ENCODE data around the gene AMN1. TPM values are rescaled to one million over a fixed set of nuclear protein-coding genes. Genes with fewer than 3 reads are reported as not detected.
"Not testable (repeated sequence)": the region's sequence is repeated elsewhere in the genome, so short reads cannot be mapped to it uniquely, and the experiment has no call there.

Gene AMN1
- total RNA-seq, 1 experiment from 2014 or later = 9.6 TPM

GRCh38 chr12:31745242-31745641, 16.4 kb upstream of the AMN1 start:
- H3T11ph ChIP-seq (ENCODE audit: low read length) = no peak overlapping the region
- no peak overlapping the region for H2BK120ac ChIP-seq (ENCODE audit: low read depth, low read length, poor library complexity, severe bottlenecking)
- H2BK20ac ChIP-seq (ENCODE audit: low read depth, low read length, poor library complexity, severe bottlenecking) = no peak overlapping the region
- no peaks in the 10 kb centered on the region for H3K23me2 ChIP-seq (ENCODE audit: insufficient read length, low read depth, low read length, poor library complexity, severe bottlenecking)
- H4K91ac ChIP-seq (ENCODE audit: insufficient read length, low read depth, low read length) = no peak overlapping the region
- no CpG with 5 or more reads among the region's 2 CpGs for WGBS (ENCODE audit: extremely low coverage, insufficient read length, low lambda C conversion rate)
- H3K4ac ChIP-seq (ENCODE audit: low read depth, low read length) = no peak overlapping the region
- H3K79me2 ChIP-seq (ENCODE audit: insufficient read depth, low read length) = no peaks in the 10 kb centered on the region
- H3K14ac ChIP-seq (ENCODE audit: insufficient read depth, low read length) = no peak overlapping the region
- no peak overlapping the region for H3K9ac ChIP-seq (ENCODE audit: extremely low read depth, insufficient read length, low read length)
- H3K9me3 Mint-ChIP-seq = peaks cover 7 to 11% of the 10 kb centered on the region in 2 experiments; a peak in 4 of 5 replicates
- no peak overlapping the region for H3K4me3 Mint-ChIP-seq
- H3K56ac ChIP-seq (ENCODE audit: insufficient read length, low read depth, low read length) = no peak overlapping the region
- no peak overlapping the region for H3K23ac ChIP-seq (ENCODE audit: insufficient read length, low read depth, low read length)
- H3K27me3 ChIP-seq (ENCODE audit: insufficient read depth, low read length) = no peaks in the 10 kb centered on the region
- H4K8ac ChIP-seq (replicated peaks; ENCODE audit: insufficient read length, low read depth, low read length) = no peak overlapping the region
- no peak overlapping the region for H2AFZ ChIP-seq (ENCODE audit: low read length)
- no peaks in the 10 kb centered on the region for H3K9me3 ChIP-seq (ENCODE audit: control insufficient read depth, low read depth, low read length)
- H4K20me1 ChIP-seq (ENCODE audit: control insufficient read depth, insufficient read depth, insufficient read length) = no peaks in the 10 kb centered on the region
- no peaks in the 10 kb centered on the region for H3K79me1 ChIP-seq (ENCODE audit: insufficient read depth, low read depth, low read length, poor library complexity, severe bottlenecking)
- no peak overlapping the region for H2BK15ac ChIP-seq (ENCODE audit: low read depth, low read length)
- H3K36me3 Mint-ChIP-seq (ENCODE audit: insufficient read depth in 1 of 3, low read depth in 3 of 3) = peaks cover 0 to 7% (median 6%) of the 10 kb centered on the region in 3 experiments; a peak in 5 of 7 replicates
- H2AK5ac ChIP-seq (ENCODE audit: insufficient read length, low read length) = no peak overlapping the region
- H4K5ac ChIP-seq (ENCODE audit: insufficient read length, low read depth, low read length) = no peak overlapping the region
- TF ChIP-seq CTCF (conservative IDR thresholded peaks at IDR 0.05) = no peak
- H3K4me2 ChIP-seq (ENCODE audit: insufficient read depth, insufficient read length, low read length) = no peak overlapping the region
- H3K27ac Mint-ChIP-seq = no peak overlapping the region
- no peak for DNase-seq
- no peak overlapping the region for H3K27ac ChIP-seq (ENCODE audit: insufficient read length, low read depth, low read length)
- H3K18ac ChIP-seq (ENCODE audit: insufficient read length, low read depth, low read length) = no peak overlapping the region
- no peak overlapping the region for H2BK5ac ChIP-seq (ENCODE audit: insufficient read length, low read length)
- H3K4me1 ChIP-seq (ENCODE audit: insufficient read depth, low read length) = peaks cover 5% of the 10 kb centered on the region; the same call in 1 of the 2 replicates
- H2BK12ac ChIP-seq (ENCODE audit: insufficient read length, low read depth, low read length) = no peak overlapping the region
- peaks cover 11 to 13% of the 10 kb centered on the region in 2 experiments for H3K4me1 Mint-ChIP-seq
- no peaks in the 10 kb centered on the region for H3K27me3 Mint-ChIP-seq (ENCODE audit: low read depth)

- not testable (repeated sequence) for H3K18ac ChIP-seq (ENCODE audit: insufficient read length, low read depth, low read length); H3K27ac Mint-ChIP-seq; H2AK5ac ChIP-seq (ENCODE audit: insufficient read length, low read length); H3K36me3 Mint-ChIP-seq (ENCODE audit: insufficient read depth in 1 of 3, low read depth in 3 of 3); H3K4ac ChIP-seq (ENCODE audit: low read depth, low read length); H2BK5ac ChIP-seq (ENCODE audit: insufficient read length, low read length); H3K56ac ChIP-seq (ENCODE audit: insufficient read length, low read depth, low read length); H2BK12ac ChIP-seq (ENCODE audit: insufficient read length, low read depth, low read length); H4K8ac ChIP-seq (replicated peaks; ENCODE audit: insufficient read length, low read depth, low read length); H3K79me2 ChIP-seq (ENCODE audit: insufficient read depth, low read length); DNase-seq; H2BK120ac ChIP-seq (ENCODE audit: low read depth, low read length, poor library complexity, severe bottlenecking); H3K4me3 Mint-ChIP-seq; H4K91ac ChIP-seq (ENCODE audit: insufficient read length, low read depth, low read length); H4K5ac ChIP-seq (ENCODE audit: insufficient read length, low read depth, low read length); H3K9ac ChIP-seq (ENCODE audit: extremely low read depth, insufficient read length, low read length); H3K14ac ChIP-seq (ENCODE audit: insufficient read depth, low read length); H3K4me1 ChIP-seq (ENCODE audit: insufficient read depth, low read length); H3K9me3 ChIP-seq (ENCODE audit: control insufficient read depth, low read depth, low read length); H3K27me3 Mint-ChIP-seq (ENCODE audit: low read depth); H3K23me2 ChIP-seq (ENCODE audit: insufficient read length, low read depth, low read length, poor library complexity, severe bottlenecking); H4K20me1 ChIP-seq (ENCODE audit: control insufficient read depth, insufficient read depth, insufficient read length); H3K79me1 ChIP-seq (ENCODE audit: insufficient read depth, low read depth, low read length, poor library complexity, severe bottlenecking); H2BK15ac ChIP-seq (ENCODE audit: low read depth, low read length); H3K27me3 ChIP-seq (ENCODE audit: insufficient read depth, low read length); H3K4me1 Mint-ChIP-seq; H2AFZ ChIP-seq (ENCODE audit: low read length); H3K27ac ChIP-seq (ENCODE audit: insufficient read length, low read depth, low read length); H3T11ph ChIP-seq (ENCODE audit: low read length); H3K4me2 ChIP-seq (ENCODE audit: insufficient read depth, insufficient read length, low read length); H3K9me3 Mint-ChIP-seq; H3K23ac ChIP-seq (ENCODE audit: insufficient read length, low read depth, low read length); H2BK20ac ChIP-seq (ENCODE audit: low read depth, low read length, poor library complexity, severe bottlenecking)
- no CpG with 5 or more reads among the region's 4 CpGs for WGBS (ENCODE audit: extremely low coverage, insufficient read length, low lambda C conversion rate)
Observed at GRCh38 chr12:31744363-31744762, 15.5 kb upstream of the AMN1 start.

All from H9 (cell line).